Activated gamma-delta T cell treated with Interleukin-2 at 50 U/mL for 16 hours (primary cell): Measurements from ENCODE around the gene BRD1.

ENCODE experiments used
- DNase-seq: peaks from one replicate; pipeline ENCODE4 v3.0.0-alpha.2; 2020

Gene BRD1

GRCh38 chr22:49724893-49725489, 102.7 kb downstream of the BRD1 start:
- peak; percentile 64 for DNase-seq

- no peak for DNase-seq
These were observed 103.4 kb downstream of the BRD1 start for GRCh38 chr22:49724030-49724892.

GRCh38 chr22:49723478-49724029, 104.1 kb downstream of the BRD1 start:
- no peak for DNase-seq
